ELF-1 (cell line): ENCODE measurements around the gene EFNA1.

Experiments used
- DNase-seq: peaks from one replicate; pipeline ENCODE4 v3.0.0-alpha.2; 2016; ENCODE audit warnings: low read depth, low spot score

EFNA1 gene

GRCh38 chr1:155174324-155175280 lies 46.9 kb downstream of the EFNA1 start:
- peak; percentile 14 for DNase-seq

DNA sequence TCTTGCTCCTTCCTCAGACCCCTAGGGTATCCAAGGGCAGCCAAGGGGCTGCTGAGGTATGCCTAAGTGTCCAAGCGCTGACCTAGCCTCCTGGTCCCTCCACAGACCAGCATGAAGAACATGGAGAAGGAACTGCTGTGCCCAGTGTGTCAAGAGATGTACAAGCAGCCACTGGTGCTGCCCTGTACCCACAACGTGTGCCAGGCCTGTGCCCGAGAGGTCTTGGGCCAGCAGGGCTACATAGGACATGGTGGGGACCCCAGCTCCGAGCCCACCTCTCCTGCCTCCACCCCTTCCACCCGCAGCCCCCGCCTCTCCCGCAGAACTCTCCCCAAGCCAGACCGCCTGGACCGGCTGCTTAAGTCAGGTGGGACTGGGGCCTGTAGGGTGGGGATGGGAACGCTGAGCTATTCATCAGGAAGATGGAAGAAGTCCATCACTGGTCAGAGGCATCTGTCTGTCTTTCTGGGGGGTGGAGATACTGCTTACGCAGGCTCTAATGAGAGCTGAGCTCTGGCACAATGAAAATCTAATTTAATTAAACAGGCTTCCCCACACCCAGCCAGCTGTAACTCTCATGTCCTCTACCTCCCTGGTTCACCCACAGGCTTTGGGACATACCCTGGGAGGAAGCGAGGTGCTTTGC lies 47.7 kb downstream of the EFNA1 start:
- no peak for DNase-seq

DNA sequence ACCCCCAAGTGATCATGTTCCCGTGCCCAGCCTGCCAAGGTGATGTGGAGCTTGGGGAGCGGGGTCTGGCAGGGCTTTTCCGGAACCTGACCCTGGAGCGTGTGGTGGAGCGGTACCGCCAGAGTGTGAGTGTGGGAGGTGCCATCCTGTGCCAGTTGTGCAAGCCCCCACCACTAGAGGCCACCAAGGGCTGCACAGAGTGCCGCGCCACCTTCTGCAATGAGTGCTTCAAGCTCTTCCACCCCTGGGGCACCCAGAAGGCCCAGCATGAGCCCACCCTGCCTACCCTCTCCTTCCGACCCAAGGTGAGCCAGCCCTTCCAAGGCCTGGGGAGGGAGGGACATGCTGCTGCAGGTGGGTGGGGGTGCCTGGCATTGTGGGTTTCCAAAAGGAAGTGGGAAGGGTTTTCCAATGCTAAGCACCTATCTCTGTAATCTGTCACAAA lies 48.3 kb downstream of the EFNA1 start:
- DNase-seq, result no peak

- peak; percentile 72 for DNase-seq
Measured at GRCh38 chr1:155176544-155177071, 48.9 kb downstream of the EFNA1 start.

DNA sequence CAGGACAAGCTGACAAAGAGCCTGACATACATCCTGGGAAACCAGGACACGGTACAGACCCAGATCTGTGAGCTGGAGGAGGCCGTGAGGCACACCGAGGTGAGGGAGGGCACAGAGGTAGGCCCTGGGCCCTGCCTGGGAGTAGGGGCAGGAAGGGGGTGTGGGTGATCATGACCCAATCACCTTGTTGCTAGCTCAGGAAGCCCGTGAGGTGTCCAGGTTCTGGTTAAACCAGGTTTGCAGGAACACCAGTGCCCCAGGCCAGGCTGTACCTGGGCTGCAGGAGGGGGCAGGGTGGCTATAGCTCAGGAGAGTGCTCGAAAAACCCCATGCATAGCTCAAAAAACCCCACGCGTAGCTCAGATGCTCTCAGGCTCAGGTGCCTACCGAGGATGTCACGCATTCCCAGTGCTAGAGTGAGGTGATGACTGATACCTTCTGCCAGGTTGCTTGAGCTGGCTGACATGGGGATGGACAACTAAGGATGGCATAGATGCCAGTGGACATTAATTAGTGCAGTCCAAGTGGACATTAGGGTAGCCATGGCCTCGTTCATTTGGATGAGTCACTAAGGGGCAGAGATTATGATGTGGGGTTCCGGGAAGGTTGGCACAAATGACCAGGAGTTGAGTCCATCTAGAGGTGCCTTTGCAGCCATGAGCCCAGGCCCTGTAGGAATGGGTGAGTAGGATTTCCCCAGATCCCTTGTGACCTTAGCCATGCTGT lies 49.7 kb downstream of the EFNA1 start:
- peak; percentile 71 for DNase-seq

- peak; percentile 0 for DNase-seq
Measured at GRCh38 chr1:155177918-155178281, 50.2 kb downstream of the EFNA1 start.

- DNase-seq, result peak; percentile 0
Measured at GRCh38 chr1:155178441-155179111, 50.9 kb downstream of the EFNA1 start.

DNA sequence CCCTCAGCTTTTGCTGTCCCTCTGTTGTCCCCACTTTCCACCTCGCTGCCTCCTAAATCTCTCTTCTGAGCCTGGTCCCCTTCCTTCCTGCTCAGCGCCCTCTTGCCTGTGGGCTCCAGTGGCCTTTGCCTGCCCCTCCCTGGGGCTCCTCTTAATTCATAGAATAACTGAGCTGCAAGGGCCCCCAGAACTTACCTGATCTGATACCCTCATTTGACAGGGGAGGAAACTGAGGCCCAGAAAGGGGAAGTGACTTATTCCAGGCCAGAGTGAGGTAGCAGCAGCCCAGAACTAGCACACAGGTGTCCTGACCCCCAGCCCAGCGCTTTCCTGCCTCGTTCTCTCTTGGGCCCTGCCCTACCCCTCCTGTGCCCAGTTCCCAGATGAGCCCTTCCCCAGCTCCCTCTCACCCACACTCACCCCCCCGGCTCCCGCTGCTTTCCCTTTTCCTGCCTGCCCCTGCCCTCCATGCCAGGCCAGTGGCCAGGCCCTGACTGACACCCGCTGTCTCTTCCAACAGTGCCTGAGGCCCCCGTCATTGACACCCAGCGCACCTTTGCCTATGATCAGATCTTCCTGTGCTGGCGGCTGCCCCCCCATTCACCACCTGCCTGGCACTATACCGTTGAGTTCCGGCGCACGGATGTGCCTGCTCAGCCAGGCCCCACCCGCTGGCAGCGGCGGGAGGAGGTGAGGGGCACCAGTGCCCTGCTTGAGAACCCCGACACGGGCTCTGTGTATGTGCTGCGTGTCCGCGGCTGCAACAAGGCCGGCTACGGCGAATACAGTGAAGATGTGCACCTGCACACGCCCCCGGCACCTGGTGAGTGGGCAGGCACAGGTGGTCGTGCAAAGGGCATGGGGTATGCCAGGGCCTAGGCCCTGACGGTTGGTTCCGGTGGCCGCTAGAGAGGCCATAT lies 51.7 kb downstream of the EFNA1 start:
- no peak for DNase-seq

DNA sequence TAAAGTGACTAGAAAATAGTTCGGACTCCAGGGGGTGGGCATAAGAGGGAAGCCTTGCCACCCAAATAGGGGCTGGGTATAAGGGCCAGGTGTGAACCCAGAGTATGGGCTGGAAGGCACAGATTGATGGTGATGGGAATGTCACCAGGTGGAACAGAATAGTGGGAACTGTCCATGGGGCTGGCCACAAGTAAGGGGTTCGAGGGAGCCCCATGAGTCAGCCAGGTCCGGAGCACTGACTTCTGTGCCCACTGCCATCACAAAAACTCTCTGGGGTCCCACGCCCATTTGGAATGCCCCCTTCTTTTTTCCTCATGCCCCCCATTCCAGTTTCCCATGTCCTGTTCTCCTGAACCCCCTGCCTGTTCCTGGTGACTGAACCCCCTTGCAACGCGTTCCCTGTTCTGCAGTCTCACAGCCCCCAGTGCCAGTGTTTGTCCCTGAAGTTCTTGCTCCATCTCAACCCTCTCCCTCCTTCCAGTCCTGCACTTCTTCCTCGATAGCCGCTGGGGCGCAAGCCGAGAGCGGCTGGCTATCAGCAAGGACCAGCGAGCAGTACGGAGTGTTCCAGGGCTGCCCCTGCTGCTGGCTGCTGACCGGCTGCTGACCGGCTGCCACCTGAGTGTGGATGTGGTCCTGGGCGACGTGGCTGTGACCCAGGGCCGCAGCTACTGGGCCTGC lies 53.8 kb downstream of the EFNA1 start:
- DNase-seq, result no peak

- no peak for DNase-seq
Measured at GRCh38 chr1:155182052-155182550, 54.4 kb downstream of the EFNA1 start.

DNA sequence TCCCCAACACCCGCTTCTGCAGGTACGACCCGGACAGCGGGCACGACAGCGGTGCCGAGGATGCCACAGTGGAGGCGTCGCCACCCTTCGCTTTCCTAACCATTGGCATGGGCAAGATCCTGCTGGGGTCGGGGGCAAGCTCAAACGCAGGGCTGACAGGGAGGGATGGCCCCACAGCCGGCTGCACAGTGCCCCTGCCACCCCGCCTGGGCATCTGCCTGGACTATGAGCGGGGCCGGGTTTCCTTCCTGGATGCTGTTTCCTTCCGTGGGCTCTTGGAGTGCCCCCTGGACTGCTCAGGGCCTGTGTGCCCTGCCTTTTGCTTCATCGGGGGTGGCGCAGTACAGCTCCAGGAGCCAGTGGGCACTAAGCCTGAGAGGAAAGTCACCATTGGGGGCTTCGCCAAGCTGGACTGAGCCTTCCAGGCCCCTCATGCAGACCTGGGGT lies 56.1 kb downstream of the EFNA1 start:
- DNase-seq, result no peak

- no peak for DNase-seq
Measured at GRCh38 chr1:155184351-155184811, 56.7 kb downstream of the EFNA1 start.
